NOMO-1 (cell line): Measurements from ENCODE around the gene KCND3.
"Not testable (repeated sequence)": the region's sequence is repeated elsewhere in the genome, so short reads cannot be mapped to it uniquely, and the experiment has no call there.

ENCODE experiments used
- DNase-seq, 2 experiments: peaks; one replicate each; lab custom pipeline; 2025; ENCODE audit not compliant: unreplicated experiment in 2 of 2; lab: John Stamatoyannopoulos, UW

KCND3 gene

GRCh38 chr1:111747947-111748346 lies 241.5 kb downstream of the KCND3 start:
- DNase-seq = no peak

- peak; percentile 42 to 84 for DNase-seq
Measured at GRCh38 chr1:111747282-111747734, 242.2 kb downstream of the KCND3 start.

- no peak for DNase-seq
Measured at GRCh38 chr1:111746614-111746999, 242.9 kb downstream of the KCND3 start.

GRCh38 chr1:111745675-111746613 lies 243.5 kb downstream of the KCND3 start:
- DNase-seq = no peak

GRCh38 chr1:111743679-111744101 lies 245.8 kb downstream of the KCND3 start:
- no peak for DNase-seq

GRCh38 chr1:111742938-111743549 lies 246.4 kb downstream of the KCND3 start:
- no peak for DNase-seq

GRCh38 chr1:111742292-111742691 lies 247.2 kb downstream of the KCND3 start:
- DNase-seq = not testable (repeated sequence)

- DNase-seq = no peak
Measured at GRCh38 chr1:111739925-111740765, 249.3 kb downstream of the KCND3 start.

GRCh38 chr1:111739194-111739924 lies 250.1 kb downstream of the KCND3 start, which contains the start of gene INKA2:
INKA2 (minus strand) TSS chr1:111739395; CDS start chr1:111739242, 153 bp downstream.
- DNase-seq = peak; percentile 78 to 81

GRCh38 chr1:111738436-111739193 lies 250.9 kb downstream of the KCND3 start:
- peak; percentile 36 to 76 for DNase-seq

- no peak for DNase-seq
Measured at GRCh38 chr1:111738133-111738435, 251.4 kb downstream of the KCND3 start.

- DNase-seq = no peak
Measured at GRCh38 chr1:111737216-111738132, 252.0 kb downstream of the KCND3 start.

- DNase-seq = no peak
Measured at GRCh38 chr1:111736548-111737215, 252.8 kb downstream of the KCND3 start.

GRCh38 chr1:111735858-111736544 lies 253.5 kb downstream of the KCND3 start:
- DNase-seq = no peak

- no peak for DNase-seq
Measured at GRCh38 chr1:111735321-111735720, 254.1 kb downstream of the KCND3 start.

- no peak for DNase-seq
Measured at GRCh38 chr1:111734856-111735255, 254.6 kb downstream of the KCND3 start.

GRCh38 chr1:111734426-111734825 lies 255.0 kb downstream of the KCND3 start:
- no peak for DNase-seq

- DNase-seq = peak; percentile 51 to 71
Measured at GRCh38 chr1:111733992-111734341, 255.5 kb downstream of the KCND3 start.
